Liver (tissue), 3 donors: ENCODE measurements around the gene SNX9.

ENCODE experiments used
- EGR1 ChIP-seq, 2 donors: IDR thresholded peaks; 2 replicates each; pipeline ENCODE4 v1.6.1; 2016 to 2018; ENCODE audit warnings: antibody characterized with exemption in 2 of 2, low read depth in 2 of 2
- GABPA ChIP-seq, 2 donors: IDR thresholded peaks in 1 of 2; conservative IDR thresholded peaks in 1 of 2; 2 replicates each; pipeline ENCODE4 v1.6.1; 2016; ENCODE audit warnings: antibody characterized with exemption in 2 of 2, mild to moderate bottlenecking in 1 of 2, moderate library complexity in 1 of 2
- HNF4G ChIP-seq: IDR thresholded peaks from 2 replicates; pipeline ENCODE4 v1.6.1; 2016; ENCODE audit warnings: antibody characterized with exemption
- JUND ChIP-seq, 2 donors: IDR thresholded peaks; 2 replicates each; pipeline ENCODE4 v1.6.1; 2016; ENCODE audit warnings: antibody characterized with exemption in 2 of 2
- NR2F2 ChIP-seq: IDR thresholded peaks from 2 replicates; pipeline ENCODE4 v1.6.1; 2016; ENCODE audit warnings: antibody characterized with exemption
- RAD21 ChIP-seq, 2 donors: IDR thresholded peaks; 2 replicates each; pipeline ENCODE4 v1.6.1; 2016; ENCODE audit warnings: antibody characterized with exemption in 2 of 2, mild to moderate bottlenecking in 2 of 2
- SP1 ChIP-seq: IDR thresholded peaks from 2 replicates; pipeline ENCODE4 v1.6.1; 2018; ENCODE audit warnings: antibody characterized with exemption, mild to moderate bottlenecking
- TAF1 ChIP-seq: conservative IDR thresholded peaks from 2 replicates; pipeline ENCODE4 v1.6.1; 2016; ENCODE audit warnings: antibody characterized with exemption, mild to moderate bottlenecking
- YY1 ChIP-seq: IDR thresholded peaks from 2 replicates; pipeline ENCODE4 v1.6.1; 2016; ENCODE audit warnings: antibody characterized with exemption, mild to moderate bottlenecking
- TF ChIP-seq, protein P1 (sequence below): IDR thresholded peaks from 2 replicates; pipeline ENCODE4 v1.6.1; 2016; ENCODE audit warnings: antibody characterized with exemption
- TF ChIP-seq, protein P2 (sequence below): fragments of 150-350 bp; IDR thresholded peaks from 2 replicates; pipeline ENCODE4 v1.5.1; 2017; ENCODE audit warnings: improper control_type of control experiment, low read depth, low read length; ENCODE audit not compliant: missing input control
- TF ChIP-seq, protein P3 (sequence below): IDR thresholded peaks from 2 replicates; pipeline ENCODE4 v1.6.1; 2016; ENCODE audit warnings: antibody characterized with exemption
- TF ChIP-seq, protein P4 (sequence below): IDR thresholded peaks from 2 replicates; pipeline ENCODE4 v1.6.1; 2016; ENCODE audit warnings: antibody characterized with exemption, mild to moderate bottlenecking
- TF ChIP-seq, protein P5 (sequence below): IDR thresholded peaks from 2 replicates; pipeline ENCODE4 v1.6.1; 2016; ENCODE audit warnings: antibody characterized with exemption
- donor health status: healthy.
- donor health status: healthy.

DNA sequence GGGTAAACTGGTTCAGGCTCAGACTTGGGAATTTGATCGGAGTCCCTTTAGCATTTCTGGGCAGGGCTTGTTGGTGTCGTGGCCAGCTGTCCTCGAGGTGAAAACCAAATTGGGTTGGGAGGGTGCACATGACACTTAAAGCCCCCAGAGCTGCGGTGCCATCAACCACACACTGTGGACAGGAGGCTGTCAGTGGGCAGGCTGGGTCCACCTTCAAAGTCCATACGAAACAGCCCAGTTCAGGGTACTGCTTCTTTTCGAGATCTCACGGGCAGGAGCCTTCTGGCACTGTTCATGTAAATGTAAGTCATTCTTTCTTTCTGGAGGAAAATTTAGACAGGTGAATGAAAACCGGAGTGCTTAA is 165.6 kb downstream of the SNX9 start:
- TF ChIP-seq RAD21 (IDR thresholded peaks at IDR 0.05) (no peak), JUND (IDR thresholded peaks at IDR 0.05) (no peak), TAF1 (no peak), YY1 (no peak), GABPA (IDR thresholded peaks at IDR 0.05 in 1 of 2, conservative IDR thresholded peaks at IDR 0.05 in 1 of 2) (no peak), NR2F2 (no peak), HNF4G (no peak), SP1 (no peak), EGR1 (IDR thresholded peaks at IDR 0.05; ENCODE audit: low read depth in 2 of 2) (no peak)
- TF ChIP-seq, protein P1, sequence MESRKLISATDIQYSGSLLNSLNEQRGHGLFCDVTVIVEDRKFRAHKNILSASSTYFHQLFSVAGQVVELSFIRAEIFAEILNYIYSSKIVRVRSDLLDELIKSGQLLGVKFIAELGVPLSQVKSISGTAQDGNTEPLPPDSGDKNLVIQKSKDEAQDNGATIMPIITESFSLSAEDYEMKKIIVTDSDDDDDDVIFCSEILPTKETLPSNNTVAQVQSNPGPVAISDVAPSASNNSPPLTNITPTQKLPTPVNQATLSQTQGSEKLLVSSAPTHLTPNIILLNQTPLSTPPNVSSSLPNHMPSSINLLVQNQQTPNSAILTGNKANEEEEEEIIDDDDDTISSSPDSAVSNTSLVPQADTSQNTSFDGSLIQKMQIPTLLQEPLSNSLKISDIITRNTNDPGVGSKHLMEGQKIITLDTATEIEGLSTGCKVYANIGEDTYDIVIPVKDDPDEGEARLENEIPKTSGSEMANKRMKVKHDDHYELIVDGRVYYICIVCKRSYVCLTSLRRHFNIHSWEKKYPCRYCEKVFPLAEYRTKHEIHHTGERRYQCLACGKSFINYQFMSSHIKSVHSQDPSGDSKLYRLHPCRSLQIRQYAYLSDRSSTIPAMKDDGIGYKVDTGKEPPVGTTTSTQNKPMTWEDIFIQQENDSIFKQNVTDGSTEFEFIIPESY: no peak
- TF ChIP-seq, protein P2, sequence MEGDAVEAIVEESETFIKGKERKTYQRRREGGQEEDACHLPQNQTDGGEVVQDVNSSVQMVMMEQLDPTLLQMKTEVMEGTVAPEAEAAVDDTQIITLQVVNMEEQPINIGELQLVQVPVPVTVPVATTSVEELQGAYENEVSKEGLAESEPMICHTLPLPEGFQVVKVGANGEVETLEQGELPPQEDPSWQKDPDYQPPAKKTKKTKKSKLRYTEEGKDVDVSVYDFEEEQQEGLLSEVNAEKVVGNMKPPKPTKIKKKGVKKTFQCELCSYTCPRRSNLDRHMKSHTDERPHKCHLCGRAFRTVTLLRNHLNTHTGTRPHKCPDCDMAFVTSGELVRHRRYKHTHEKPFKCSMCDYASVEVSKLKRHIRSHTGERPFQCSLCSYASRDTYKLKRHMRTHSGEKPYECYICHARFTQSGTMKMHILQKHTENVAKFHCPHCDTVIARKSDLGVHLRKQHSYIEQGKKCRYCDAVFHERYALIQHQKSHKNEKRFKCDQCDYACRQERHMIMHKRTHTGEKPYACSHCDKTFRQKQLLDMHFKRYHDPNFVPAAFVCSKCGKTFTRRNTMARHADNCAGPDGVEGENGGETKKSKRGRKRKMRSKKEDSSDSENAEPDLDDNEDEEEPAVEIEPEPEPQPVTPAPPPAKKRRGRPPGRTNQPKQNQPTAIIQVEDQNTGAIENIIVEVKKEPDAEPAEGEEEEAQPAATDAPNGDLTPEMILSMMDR: no peak
- TF ChIP-seq, protein P3, sequence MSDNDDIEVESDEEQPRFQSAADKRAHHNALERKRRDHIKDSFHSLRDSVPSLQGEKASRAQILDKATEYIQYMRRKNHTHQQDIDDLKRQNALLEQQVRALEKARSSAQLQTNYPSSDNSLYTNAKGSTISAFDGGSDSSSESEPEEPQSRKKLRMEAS: no peak
- TF ChIP-seq, protein P4, sequence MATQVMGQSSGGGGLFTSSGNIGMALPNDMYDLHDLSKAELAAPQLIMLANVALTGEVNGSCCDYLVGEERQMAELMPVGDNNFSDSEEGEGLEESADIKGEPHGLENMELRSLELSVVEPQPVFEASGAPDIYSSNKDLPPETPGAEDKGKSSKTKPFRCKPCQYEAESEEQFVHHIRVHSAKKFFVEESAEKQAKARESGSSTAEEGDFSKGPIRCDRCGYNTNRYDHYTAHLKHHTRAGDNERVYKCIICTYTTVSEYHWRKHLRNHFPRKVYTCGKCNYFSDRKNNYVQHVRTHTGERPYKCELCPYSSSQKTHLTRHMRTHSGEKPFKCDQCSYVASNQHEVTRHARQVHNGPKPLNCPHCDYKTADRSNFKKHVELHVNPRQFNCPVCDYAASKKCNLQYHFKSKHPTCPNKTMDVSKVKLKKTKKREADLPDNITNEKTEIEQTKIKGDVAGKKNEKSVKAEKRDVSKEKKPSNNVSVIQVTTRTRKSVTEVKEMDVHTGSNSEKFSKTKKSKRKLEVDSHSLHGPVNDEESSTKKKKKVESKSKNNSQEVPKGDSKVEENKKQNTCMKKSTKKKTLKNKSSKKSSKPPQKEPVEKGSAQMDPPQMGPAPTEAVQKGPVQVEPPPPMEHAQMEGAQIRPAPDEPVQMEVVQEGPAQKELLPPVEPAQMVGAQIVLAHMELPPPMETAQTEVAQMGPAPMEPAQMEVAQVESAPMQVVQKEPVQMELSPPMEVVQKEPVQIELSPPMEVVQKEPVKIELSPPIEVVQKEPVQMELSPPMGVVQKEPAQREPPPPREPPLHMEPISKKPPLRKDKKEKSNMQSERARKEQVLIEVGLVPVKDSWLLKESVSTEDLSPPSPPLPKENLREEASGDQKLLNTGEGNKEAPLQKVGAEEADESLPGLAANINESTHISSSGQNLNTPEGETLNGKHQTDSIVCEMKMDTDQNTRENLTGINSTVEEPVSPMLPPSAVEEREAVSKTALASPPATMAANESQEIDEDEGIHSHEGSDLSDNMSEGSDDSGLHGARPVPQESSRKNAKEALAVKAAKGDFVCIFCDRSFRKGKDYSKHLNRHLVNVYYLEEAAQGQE: no peak
- TF ChIP-seq, protein P5, sequence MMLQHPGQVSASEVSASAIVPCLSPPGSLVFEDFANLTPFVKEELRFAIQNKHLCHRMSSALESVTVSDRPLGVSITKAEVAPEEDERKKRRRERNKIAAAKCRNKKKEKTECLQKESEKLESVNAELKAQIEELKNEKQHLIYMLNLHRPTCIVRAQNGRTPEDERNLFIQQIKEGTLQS: no peak
